ENCODE measurements around the gene CDH23. TPM values are rescaled to one million over a fixed set of nuclear protein-coding genes. Genes with fewer than 3 reads are reported as not detected.
A peak's percentile ranks its signal among the peaks of the same experiment; 100 is the strongest.

The CDH23 gene
- total RNA-seq, 2 donors from 2014 or later: 28.5 to 58.7 TPM

GRCh38 chr10:71798308-71798624, 401.5 kb downstream of the CDH23 start:
- DNase-seq: no peak
- Histone ChIP-seq H3K4me3 (no peak overlapping the region), H3K27ac (no peak overlapping the region), H3K27me3 (no peaks in the 10 kb centered on the region), H3K36me3 (replicated peaks in 1 of 2; ENCODE audit: insufficient read depth in 1 of 2, low read depth in 2 of 2) (no peaks in the 10 kb centered on the region), H3K4me1 (no peaks in the 10 kb centered on the region), H3K9me3 (no peaks in the 10 kb centered on the region)
- intact Hi-C loops (cut with DNase I): no loop called here
- no peak for ATAC-seq
- TF ChIP-seq CTCF (IDR thresholded peaks at IDR 0.05) (no peak), POLR2A (IDR thresholded peaks at IDR 0.05) (no peak)
- 87 to 100% methylated on average over 4 to 6 of the region's 6 CpGs for WGBS, 2 donors

GRCh38 chr10:71799112-71799511, 402.4 kb downstream of the CDH23 start:
- Histone ChIP-seq H3K4me1 (no peaks in the 10 kb centered on the region), H3K9me3 (no peaks in the 10 kb centered on the region), H3K27me3 (no peaks in the 10 kb centered on the region), H3K27ac (no peak overlapping the region), H3K36me3 (replicated peaks in 1 of 2; ENCODE audit: insufficient read depth in 1 of 2, low read depth in 2 of 2) (no peaks in the 10 kb centered on the region), H3K4me3 (no peak overlapping the region)
- no peak for TF ChIP-seq CTCF (IDR thresholded peaks at IDR 0.05)
- TF ChIP-seq POLR2A (IDR thresholded peaks at IDR 0.05): no peak
- DNase-seq: no peak
- WGBS, 2 donors: 58% methylated on average over 10 of the region's 10 CpGs; no CpG with 5 or more reads in 1 of the 2 donors
- no peak for ATAC-seq
- intact Hi-C loops (cut with DNase I): no loop called here

GRCh38 chr10:71799608-71800453, 403.1 kb downstream of the CDH23 start:
- Histone ChIP-seq H3K4me1 (no peaks in the 10 kb centered on the region), H3K36me3 (replicated peaks in 1 of 2; ENCODE audit: insufficient read depth in 1 of 2, low read depth in 2 of 2) (no peaks in the 10 kb centered on the region), H3K27ac (no peak overlapping the region), H3K27me3 (no peaks in the 10 kb centered on the region), H3K4me3 (no peak overlapping the region), H3K9me3 (no peaks in the 10 kb centered on the region)
- DNase-seq (peak in 3 of 4 donors; percentile 51 to 55 (median 53)), ATAC-seq (no peak)
- intact Hi-C loops (cut with DNase I): no loop called here
- 58 to 100% methylated on average over 2 to 3 of the region's 3 CpGs for WGBS, 2 donors
- TF ChIP-seq POLR2A (IDR thresholded peaks at IDR 0.05) (no peak), CTCF (IDR thresholded peaks at IDR 0.05) (no peak)

GRCh38 chr10:71801361-71801760, 404.6 kb downstream of the CDH23 start:
- Histone ChIP-seq H3K4me3 (no peak overlapping the region), H3K36me3 (replicated peaks in 1 of 2; ENCODE audit: insufficient read depth in 1 of 2, low read depth in 2 of 2) (no peaks in the 10 kb centered on the region), H3K4me1 (no peaks in the 10 kb centered on the region), H3K27ac (no peak overlapping the region), H3K9me3 (no peaks in the 10 kb centered on the region), H3K27me3 (no peaks in the 10 kb centered on the region)
- no peak for DNase-seq
- intact Hi-C loops (cut with DNase I): no loop called here
- no peak for TF ChIP-seq CTCF (IDR thresholded peaks at IDR 0.05)
- no peak for TF ChIP-seq POLR2A (IDR thresholded peaks at IDR 0.05)
- ATAC-seq: no peak
- WGBS, 2 donors: 86 to 88% methylated on average over 9 of the region's 9 CpGs

- DNase-seq (no peak), ATAC-seq (no peak)
- TF ChIP-seq POLR2A (IDR thresholded peaks at IDR 0.05) (no peak), CTCF (IDR thresholded peaks at IDR 0.05) (no peak)
- WGBS, 2 donors: 89% methylated on average over 6 of the region's 6 CpGs
- no peak overlapping the region for H3K4me3 ChIP-seq
- no peaks in the 10 kb centered on the region for H3K9me3 ChIP-seq
- no peak overlapping the region for H3K27ac ChIP-seq
- H3K36me3 ChIP-seq (replicated peaks in 1 of 2; ENCODE audit: insufficient read depth in 1 of 2, low read depth in 2 of 2): no peaks in the 10 kb centered on the region
- H3K27me3 ChIP-seq: no peaks in the 10 kb centered on the region
- intact Hi-C loops (cut with DNase I): no loop called here
- no peaks in the 10 kb centered on the region for H3K4me1 ChIP-seq
Observed at GRCh38 chr10:71802235-71802634, 405.5 kb downstream of the CDH23 start.
